Lower lobe of right lung (tissue), 2 donors: Measurements from ENCODE around the gene KNTC1. TPM values are rescaled to one million over a fixed set of nuclear protein-coding genes. Genes with fewer than 3 reads are reported as not detected.

Experiments
- ATAC-seq, 2 donors: fragments of 200-7000 bp; cut with Tn5 transposase; one replicate each; pipeline ENCODE4 v1.9.1; 2020 to 2022; ENCODE audit warnings: mild to moderate bottlenecking in 2 of 2, moderate library complexity in 2 of 2
- DNase-seq: peaks from one replicate; pipeline ENCODE4 v3.0.0-alpha.2; 2020
- H3K27ac ChIP-seq: fragments of 200-600 bp; one replicate; pipeline ENCODE4 v1.8.0; 2022
- H3K27me3 ChIP-seq: fragments of 200-600 bp; one replicate; pipeline ENCODE4 v1.8.0; 2022; ENCODE audit warnings: low read depth
- H3K36me3 ChIP-seq: fragments of 200-600 bp; one replicate; pipeline ENCODE4 v1.8.0; 2022; ENCODE audit warnings: mild to moderate bottlenecking
- H3K4me1 ChIP-seq: fragments of 200-600 bp; one replicate; pipeline ENCODE4 v1.8.0; 2022
- H3K4me3 ChIP-seq: fragments of 200-600 bp; one replicate; pipeline ENCODE4 v1.8.0; 2022; ENCODE audit warnings: mild to moderate bottlenecking
- H3K9me3 ChIP-seq: fragments of 200-600 bp; one replicate; pipeline ENCODE4 v1.8.0; 2022
- CTCF ChIP-seq: fragments of 200-600 bp; IDR thresholded peaks from one replicate; pipeline ENCODE4 v1.8.0; 2022; ENCODE audit warnings: antibody characterized with exemption, mild to moderate bottlenecking
- intact Hi-C: fragments of 100-400 bp; cut with DNase I; formaldehyde crosslinking; loops from one replicate; pipeline ENCODE4 v1.11.0; 2022
- total RNA-seq: library from RNA; stranded (reverse); fragmentation: NEBNext Ultra II Directional; extraction: Animal tissue kit (Norgen Biotek cat#: 25700); gene quantifications from one replicate; pipeline ENCODE4 v1.2.1, GENCODE V29; 2021
- donor health status: DM: no; HTN: yes; CAD: no; lungs with severe emphysema.

KNTC1 gene
- total RNA-seq, 1 donor from 2014 or later, result 8.7 TPM

- TF ChIP-seq CTCF, result no peak
- Histone ChIP-seq H3K36me3 (peaks cover 9% of the 10 kb centered on the region), H3K4me1 (no peaks in the 10 kb centered on the region), H3K4me3 (no peak overlapping the region), H3K27me3 (no peaks in the 10 kb centered on the region), H3K9me3 (no peaks in the 10 kb centered on the region), H3K27ac (no peak overlapping the region)
- intact Hi-C loops, result no loop called here
- DNase-seq (no peak), ATAC-seq (no peak)
Observed at GRCh38 chr12:122596838-122597237, 69.8 kb downstream of the KNTC1 start.

- intact Hi-C loops, result no loop called here
- no peak for TF ChIP-seq CTCF
Observed at GRCh38 chr12:122602456-122602855, 75.4 kb downstream of the KNTC1 start.

GRCh38 chr12:122604993-122605392 is 77.9 kb downstream of the KNTC1 start:
- intact Hi-C loops, result no loop called here
- Histone ChIP-seq H3K4me3 (no peak overlapping the region), H3K27me3 (no peaks in the 10 kb centered on the region), H3K27ac (no peak overlapping the region), H3K36me3 (peaks cover 11% of the 10 kb centered on the region), H3K4me1 (no peaks in the 10 kb centered on the region), H3K9me3 (no peaks in the 10 kb centered on the region)
- no peak for TF ChIP-seq CTCF
- DNase-seq, result no peak
- no peak for ATAC-seq

More at GRCh38 chr12:122602456-122602855, 75.4 kb downstream of the KNTC1 start:
- Histone ChIP-seq H3K4me3 (no peak overlapping the region), H3K27ac (no peak overlapping the region), H3K27me3 (no peaks in the 10 kb centered on the region), H3K36me3 (peaks cover 11% of the 10 kb centered on the region), H3K9me3 (no peaks in the 10 kb centered on the region), H3K4me1 (no peaks in the 10 kb centered on the region)
- DNase-seq (no peak), ATAC-seq (no peak)

- no peak for TF ChIP-seq CTCF
- no peak overlapping the region for H3K4me3 ChIP-seq
- intact Hi-C loops, result no loop called here
- H3K9me3 ChIP-seq, result no peaks in the 10 kb centered on the region
- H3K27me3 ChIP-seq, result no peaks in the 10 kb centered on the region
- DNase-seq (no peak), ATAC-seq (no peak)
- H3K4me1 ChIP-seq, result no peaks in the 10 kb centered on the region
- peaks cover 30% of the 10 kb centered on the region for H3K36me3 ChIP-seq
- H3K27ac ChIP-seq, result no peak overlapping the region
Observed at GRCh38 chr12:122609732-122610131, 82.7 kb downstream of the KNTC1 start.

- DNase-seq (no peak), ATAC-seq (no peak)
- H3K36me3 ChIP-seq, result peaks cover 30% of the 10 kb centered on the region
- intact Hi-C loops, result no loop called here
- no peaks in the 10 kb centered on the region for H3K27me3 ChIP-seq
- TF ChIP-seq CTCF, result no peak
- H3K4me1 ChIP-seq, result no peaks in the 10 kb centered on the region
- H3K4me3 ChIP-seq, result no peak overlapping the region
- no peaks in the 10 kb centered on the region for H3K9me3 ChIP-seq
- no peak overlapping the region for H3K27ac ChIP-seq
Observed at GRCh38 chr12:122610207-122610606, 83.2 kb downstream of the KNTC1 start.

GRCh38 chr12:122610911-122611310 is 83.9 kb downstream of the KNTC1 start:
- no peak overlapping the region for H3K27ac ChIP-seq
- DNase-seq (no peak), ATAC-seq (no peak)
- H3K4me3 ChIP-seq, result no peak overlapping the region
- intact Hi-C loops, result no loop called here
- H3K27me3 ChIP-seq, result no peaks in the 10 kb centered on the region
- peaks cover 33% of the 10 kb centered on the region for H3K36me3 ChIP-seq
- H3K9me3 ChIP-seq, result no peaks in the 10 kb centered on the region
- no peaks in the 10 kb centered on the region for H3K4me1 ChIP-seq
- TF ChIP-seq CTCF, result no peak
